GM12873 (cell line): ENCODE results near the gene DNAJC13.

Experiments
- CTCF ChIP-seq: IDR thresholded peaks from 2 replicates; pipeline ENCODE4 v1.5.1; 2012; ENCODE audit warnings: low read depth, mild to moderate bottlenecking, moderate library complexity, low read length, control low read depth; ENCODE audit not compliant: insufficient read depth; ENCODE audit errors: missing control alignments

DNAJC13 gene

GRCh38 chr3:132416807-132417694 is at the start of gene DNAJC13:
DNAJC13 (plus strand) TSS chr3:132417502; CDS start chr3:132434551, 17,049 bp downstream.
- TF ChIP-seq CTCF, result no peak

- TF ChIP-seq CTCF, result no peak
Measured at GRCh38 chr3:132368515-132368914, 48.8 kb upstream of the DNAJC13 start.

GRCh38 chr3:132368962-132369361 is 48.3 kb upstream of the DNAJC13 start:
- TF ChIP-seq CTCF, result no peak

GRCh38 chr3:132378048-132378762 is 39.1 kb upstream of the DNAJC13 start:
- TF ChIP-seq CTCF, result no peak

- no peak for TF ChIP-seq CTCF
Measured at GRCh38 chr3:132378846-132379245, 38.5 kb upstream of the DNAJC13 start.

- TF ChIP-seq CTCF, result no peak
Measured at GRCh38 chr3:132380920-132381319, 36.4 kb upstream of the DNAJC13 start.

- TF ChIP-seq CTCF, result no peak
Measured at GRCh38 chr3:132381348-132381944, 35.9 kb upstream of the DNAJC13 start.
